GM18909 (cell line): ENCODE results near the gene PIGT.
"Not testable (repeated sequence)": the region's sequence is repeated elsewhere in the genome, so short reads cannot be mapped to it uniquely, and the experiment has no call there.

Experiments used
- ATAC-seq: cut with Tn5 transposase; IDR thresholded peaks from one replicate; pipeline ENCODE4 v1.9.1; 2021; ENCODE audit warnings: mild to moderate bottlenecking; ENCODE audit not compliant: unreplicated experiment, poor library complexity

The PIGT gene

DNA sequence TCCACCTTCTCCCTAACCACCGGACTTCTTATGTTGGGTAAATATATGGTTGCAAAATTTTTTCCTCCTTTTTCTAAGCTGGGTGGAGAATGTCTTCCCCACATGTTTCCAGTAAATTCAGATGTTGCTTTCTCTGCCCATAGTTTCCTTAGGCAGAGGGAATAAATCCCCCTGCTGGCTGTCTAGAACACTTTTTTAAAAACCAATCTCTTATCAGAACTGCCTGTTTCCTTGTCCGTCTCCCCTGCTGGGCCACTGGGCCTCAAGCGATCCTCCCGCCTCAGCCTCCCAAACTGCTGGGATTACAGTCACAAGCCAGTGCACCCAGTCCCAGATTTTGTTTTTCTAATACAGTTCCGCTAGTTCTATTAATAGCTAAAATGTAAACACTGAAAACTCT is 43.7 kb downstream of the PIGT start:
- ATAC-seq: no peak

DNA sequence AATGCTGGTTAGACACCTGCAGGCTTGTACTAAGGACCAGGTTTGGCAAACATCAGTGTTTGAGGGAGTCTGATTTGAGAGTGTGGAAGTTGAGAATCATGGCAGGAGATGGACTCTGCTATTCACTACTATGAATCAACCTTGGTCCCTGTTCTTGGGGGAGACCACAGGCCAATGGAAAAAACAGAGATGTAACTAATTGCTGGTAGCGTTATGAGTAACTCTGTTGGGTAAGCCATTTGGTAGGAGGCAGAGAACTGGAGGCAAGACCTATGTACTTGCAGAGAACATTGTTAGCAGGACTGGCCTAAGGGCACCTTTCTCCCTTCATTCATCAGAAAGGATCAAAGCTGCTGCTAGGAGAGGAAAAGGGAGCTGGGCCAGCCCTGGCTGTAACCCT is 45.3 kb downstream of the PIGT start:
- ATAC-seq: no peak

DNA sequence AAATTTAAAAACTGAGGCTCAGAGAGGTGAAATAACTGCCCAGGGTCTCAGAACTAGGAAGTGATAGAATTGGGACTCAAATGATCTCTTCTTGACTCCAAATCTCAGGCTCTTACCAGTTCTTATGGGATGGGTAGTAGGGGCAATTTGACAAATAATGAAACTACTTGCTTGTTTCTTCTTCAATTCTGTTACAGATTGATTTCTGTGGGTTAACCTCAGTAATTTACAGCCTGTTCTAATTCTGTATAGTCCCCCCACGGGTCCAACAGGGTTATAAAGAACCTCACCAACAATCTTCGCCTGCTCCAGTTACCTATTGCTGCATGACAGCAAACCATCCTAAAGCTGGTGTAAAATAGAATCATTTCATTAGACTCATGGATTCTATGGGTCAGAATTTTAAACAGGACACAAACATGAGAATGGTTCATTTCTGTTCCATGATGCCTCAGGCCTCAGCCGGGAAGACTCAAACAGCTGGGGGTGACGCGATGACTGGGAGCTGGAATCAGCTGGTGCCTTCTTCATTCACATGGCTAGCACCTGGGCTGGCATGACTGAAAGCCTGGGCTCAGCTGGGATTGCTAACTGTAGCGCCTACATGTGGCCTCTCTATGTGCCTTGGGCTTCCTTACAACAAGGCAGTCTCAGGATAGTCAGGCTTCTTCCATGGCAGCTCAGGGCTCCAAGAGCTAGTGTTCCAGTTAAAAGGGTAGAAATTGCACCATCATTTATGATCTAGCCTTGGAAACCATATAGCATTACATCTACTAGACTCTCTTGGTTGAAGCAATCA is 47.0 kb downstream of the PIGT start:
- no peak for ATAC-seq

DNA sequence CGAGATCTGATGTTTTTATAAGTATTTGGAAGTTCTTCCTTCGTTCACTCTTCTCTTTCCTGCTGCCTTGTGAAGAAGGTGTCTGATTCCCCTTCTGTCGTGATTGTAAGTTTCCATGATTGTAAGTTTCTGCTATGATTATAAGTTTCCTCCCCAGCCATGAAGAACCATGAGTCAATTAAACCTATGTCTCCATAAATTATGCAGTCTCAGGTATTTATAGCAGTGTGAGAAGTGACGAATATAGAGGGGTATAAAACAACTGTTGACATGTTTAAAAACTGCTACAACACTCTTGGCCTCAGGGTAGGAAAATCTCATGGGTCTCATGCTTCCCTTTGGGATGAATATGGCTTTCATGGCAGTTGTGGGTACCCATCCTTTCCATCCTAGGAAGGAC is 47.8 kb downstream of the PIGT start:
- ATAC-seq: no peak

DNA sequence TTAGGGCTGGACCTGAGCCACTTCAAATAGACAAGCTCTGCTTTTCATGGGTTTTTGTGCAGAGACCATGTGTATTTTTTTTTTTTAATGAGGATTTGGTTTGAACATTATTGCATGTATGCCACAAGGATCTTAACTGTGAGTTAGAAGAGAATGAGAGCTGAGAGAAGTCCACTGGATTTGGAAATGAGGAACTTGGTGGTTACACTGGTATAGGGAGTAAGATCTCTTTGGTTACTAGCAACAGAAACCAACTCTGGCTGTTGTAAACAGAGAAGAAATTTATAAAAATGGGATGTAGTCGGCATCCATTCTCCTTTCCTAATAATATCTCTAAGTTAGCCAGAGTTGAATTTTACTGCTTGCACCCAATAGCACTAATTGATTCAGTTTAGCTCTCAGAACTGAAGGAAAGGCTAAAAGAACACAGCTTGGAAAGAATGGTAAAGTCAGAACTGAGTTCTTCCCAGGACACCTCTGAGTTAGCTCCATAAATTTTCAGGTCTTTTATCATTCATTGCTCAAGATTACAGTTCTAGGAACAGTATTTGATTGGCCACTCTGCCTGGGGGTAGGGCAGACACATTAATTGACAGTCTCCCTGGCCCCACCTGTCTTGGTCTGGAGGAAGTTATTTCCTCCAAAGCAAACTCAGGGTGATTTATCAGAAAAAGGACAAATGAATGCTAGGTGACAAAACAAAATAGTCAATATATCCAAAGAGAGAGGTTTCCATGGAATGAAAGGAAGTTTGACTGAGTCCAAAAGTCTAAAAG is 49.7 kb downstream of the PIGT start:
- ATAC-seq: no peak

DNA sequence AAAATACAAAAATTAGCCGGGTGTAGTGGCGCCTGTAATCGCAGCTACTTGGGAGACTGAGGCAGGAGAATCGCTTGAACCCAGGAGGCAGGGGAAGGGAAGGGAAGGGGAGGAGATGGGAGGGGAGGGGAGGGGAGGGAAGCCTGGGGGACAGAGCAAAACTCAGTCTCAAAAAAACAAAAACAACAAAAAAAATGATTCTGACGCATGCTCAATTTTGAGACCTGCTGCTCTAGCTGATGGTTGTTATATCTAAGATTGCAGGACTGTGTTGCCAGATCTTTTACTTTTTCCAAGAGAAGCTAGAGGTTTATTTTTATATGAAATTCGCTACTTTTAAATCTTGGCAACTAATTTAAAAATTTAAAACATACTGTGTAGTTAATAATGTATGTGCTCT is 51.2 kb downstream of the PIGT start:
- no peak for ATAC-seq

DNA sequence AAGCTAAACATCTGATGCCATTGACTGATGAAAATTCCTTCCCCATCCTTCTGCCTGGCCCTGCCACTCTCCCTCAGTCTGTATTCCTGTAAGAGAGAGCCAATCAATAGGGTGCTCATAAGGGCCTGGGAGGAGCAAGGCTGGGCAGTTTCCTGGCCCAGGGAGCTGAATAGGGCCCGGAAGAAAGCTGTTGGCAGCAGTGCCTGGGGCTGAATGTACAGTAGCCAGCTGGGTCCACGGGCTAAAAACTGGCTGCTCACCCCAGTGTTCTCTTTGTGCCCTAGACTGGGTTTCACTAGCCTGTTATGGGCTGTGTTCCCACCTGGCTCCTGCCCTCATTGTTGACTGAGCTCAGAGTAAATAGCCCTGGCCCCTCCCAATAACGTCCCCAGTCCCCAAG is 51.9 kb downstream of the PIGT start:
- no peak for ATAC-seq

DNA sequence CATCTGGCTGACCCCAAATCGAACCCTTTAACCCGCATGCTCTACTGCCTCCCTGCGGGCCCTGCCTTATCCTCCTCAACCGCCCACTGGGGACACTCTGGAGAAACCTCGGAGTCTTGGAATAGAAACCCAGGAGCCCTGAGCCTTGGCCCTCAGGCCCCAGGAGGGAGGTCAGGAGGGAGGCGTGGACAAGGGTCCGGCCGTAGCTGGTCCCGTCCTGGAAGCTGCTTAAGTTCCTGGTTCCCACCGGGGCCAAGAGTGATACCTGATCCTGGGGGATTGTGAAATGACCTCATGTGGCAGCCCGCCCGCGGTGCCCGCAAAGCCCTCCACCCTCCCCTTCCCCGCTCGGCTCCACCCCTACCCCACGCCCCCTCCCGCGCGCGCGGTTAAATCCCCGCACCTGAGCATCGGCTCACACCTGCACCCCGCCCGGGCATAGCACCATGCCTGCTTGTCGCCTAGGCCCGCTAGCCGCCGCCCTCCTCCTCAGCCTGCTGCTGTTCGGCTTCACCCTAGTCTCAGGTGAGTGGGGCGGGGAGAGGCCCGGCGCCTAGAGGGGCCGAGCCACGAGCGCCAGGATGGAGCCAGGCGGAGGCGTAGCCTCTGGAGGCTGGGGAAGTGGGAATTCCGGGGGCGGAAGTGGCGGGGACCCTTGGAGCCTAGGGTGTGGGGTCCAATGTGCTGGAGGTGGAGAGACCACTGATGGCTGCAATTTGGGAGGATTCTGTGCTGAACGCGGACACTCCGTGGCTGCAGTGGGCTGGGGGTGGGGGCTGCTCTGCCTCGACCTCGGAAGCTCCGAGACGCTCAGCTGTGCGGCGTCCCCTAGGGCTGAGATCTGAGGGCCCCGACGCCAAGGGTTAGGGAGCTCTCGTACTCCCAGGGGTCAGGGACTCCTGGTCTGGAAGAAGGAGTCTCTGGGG is 53.7 kb downstream of the PIGT start, which contains the start of gene WFDC2:
Gene WFDC2 (plus strand): TSS at position 418 of the 926 bp plus-strand sequence. CDS start 29 bp downstream, at position 447.
- ATAC-seq: no peak

DNA sequence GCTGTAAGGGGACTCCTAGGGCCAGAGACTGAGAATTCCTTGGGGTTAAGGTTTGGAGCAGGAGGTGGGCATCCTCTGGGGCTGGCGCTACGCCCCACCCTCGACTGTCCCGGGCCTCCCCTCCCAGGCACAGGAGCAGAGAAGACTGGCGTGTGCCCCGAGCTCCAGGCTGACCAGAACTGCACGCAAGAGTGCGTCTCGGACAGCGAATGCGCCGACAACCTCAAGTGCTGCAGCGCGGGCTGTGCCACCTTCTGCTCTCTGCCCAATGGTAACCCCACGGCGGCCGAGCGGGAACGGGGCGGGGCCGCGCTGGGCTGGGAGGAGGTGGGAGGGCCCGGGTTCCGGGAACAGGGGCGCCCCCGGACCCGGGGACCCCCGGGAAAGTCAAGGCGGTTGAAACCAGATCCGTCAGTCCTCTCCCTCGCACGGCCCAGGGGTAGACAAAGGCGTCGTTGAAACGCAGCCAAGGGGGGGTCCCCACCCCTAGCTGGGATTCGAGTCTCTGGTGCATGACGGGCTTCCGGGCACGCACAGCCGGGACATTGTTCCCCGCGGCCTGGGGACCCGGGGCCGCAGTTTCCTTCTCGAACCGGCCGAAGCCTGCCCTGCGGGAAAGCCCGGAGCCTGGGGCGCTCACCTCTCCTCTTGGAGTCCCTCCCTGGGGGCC is 54.5 kb downstream of the PIGT start:
- ATAC-seq: peak; percentile 68

DNA sequence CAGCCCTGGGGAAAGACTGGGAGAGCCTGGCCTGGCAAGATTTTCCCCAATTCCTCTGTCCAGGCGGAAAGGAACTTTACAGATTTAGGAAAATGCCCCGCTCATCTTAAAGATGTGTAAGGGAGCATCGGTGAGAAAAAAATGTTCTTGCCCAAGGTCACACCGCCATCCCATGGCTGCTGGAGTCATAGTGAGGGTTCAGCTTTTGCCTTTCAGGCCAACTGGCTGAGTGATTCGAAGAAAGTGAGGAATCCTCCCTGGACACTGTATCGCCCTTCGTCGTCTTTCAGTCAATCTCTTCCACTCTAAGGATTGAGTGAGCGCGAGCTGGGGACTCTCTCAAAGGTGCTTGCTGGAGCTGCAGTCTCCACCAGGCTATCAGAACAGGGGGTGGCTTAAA is 55.0 kb downstream of the PIGT start:
- ATAC-seq: peak; percentile 25

DNA sequence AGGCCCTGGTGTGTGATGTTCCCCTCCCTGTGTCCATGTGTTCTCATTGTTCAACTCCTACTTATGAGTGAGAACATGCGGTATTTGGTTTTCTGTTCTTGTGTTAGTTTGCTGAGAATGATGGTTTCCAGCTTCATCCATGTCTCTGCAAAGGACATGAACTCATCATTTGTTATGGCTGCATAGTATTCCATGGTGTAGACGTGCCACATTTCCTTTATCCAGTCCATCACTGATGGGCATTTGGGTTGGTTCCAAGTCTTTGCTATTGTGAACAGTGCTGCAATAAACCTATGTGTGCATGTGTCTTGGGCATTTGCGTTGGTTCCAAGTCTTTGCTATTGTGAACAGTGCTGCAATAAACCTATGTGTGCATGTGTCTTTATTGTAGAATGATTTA is 56.3 kb downstream of the PIGT start:
- not testable (repeated sequence) for ATAC-seq
